Heart left ventricle (tissue), 16 donors: ENCODE results near the gene NKX2-4. TPM values are rescaled to one million over a fixed set of nuclear protein-coding genes. Genes with fewer than 3 reads are reported as not detected.
"Not testable (repeated sequence)": the region's sequence is repeated elsewhere in the genome, so short reads cannot be mapped to it uniquely, and the experiment has no call there.

Experiments used
- ATAC-seq, 4 donors: fragments of 200-7000 bp; cut with Tn5 transposase; one replicate each; pipeline ENCODE4 v1.9.1; 2020 to 2022; ENCODE audit warnings: moderate library complexity in 4 of 4, mild to moderate bottlenecking in 3 of 4, moderate number of reproducible peaks in 1 of 4
- DNase-seq, 5 donors: peaks; one replicate each; pipeline ENCODE4 v3.0.0-alpha.2; 2020
- H3K27ac ChIP-seq, 12 donors: fragments of 200-600 bp; sonication (generic) in 4 of 12; one replicate each; pipeline versions ENCODE4 v1.5.0 to v1.8.0; 2016 to 2022; ENCODE audit warnings: mild to moderate bottlenecking in 2 of 12
- H3K27me3 ChIP-seq, 9 donors: fragments of 200-600 bp; sonication (generic) in 2 of 9; one replicate each; pipeline versions ENCODE4 v1.5.1 to v1.8.0; 2016 to 2022; ENCODE audit warnings: mild to moderate bottlenecking in 3 of 9
- H3K36me3 ChIP-seq, 9 donors: fragments of 200-600 bp; sonication (generic) in 2 of 9; one replicate each; pipeline versions ENCODE4 v1.5.0 to v1.8.0; 2018 to 2022; ENCODE audit warnings: mild to moderate bottlenecking in 2 of 9
- H3K4me1 ChIP-seq, 12 donors: fragments of 200-600 bp; sonication (generic) in 4 of 12; one replicate each; pipeline versions ENCODE4 v1.5.0 to v1.8.0; 2016 to 2022; ENCODE audit warnings: mild to moderate bottlenecking in 3 of 12
- H3K4me3 ChIP-seq, 12 donors: fragments of 200-600 bp; sonication (generic) in 4 of 12; one replicate each; pipeline versions ENCODE4 v1.5.0 to v1.8.0; 2017 to 2022; ENCODE audit warnings: mild to moderate bottlenecking in 9 of 12, moderate library complexity in 4 of 12
- H3K9me3 ChIP-seq, 12 donors: fragments of 200-600 bp; sonication (generic) in 4 of 12; one replicate each; pipeline versions ENCODE4 v1.5.0 to v1.8.0; 2016 to 2022; ENCODE audit warnings: mild to moderate bottlenecking in 1 of 12
- CTCF ChIP-seq, 12 donors: fragments of 200-600 bp; sonication (generic) in 4 of 12; IDR thresholded peaks; one replicate each; pipeline versions ENCODE4 v1.5.0 to v1.8.0; 2018 to 2022; ENCODE audit warnings: antibody characterized with exemption in 12 of 12, mild to moderate bottlenecking in 5 of 12
- POLR2A ChIP-seq, 2 donors: fragments of 450-650 bp; IDR thresholded peaks; one replicate each; pipeline ENCODE4 v1.6.1; 2017; ENCODE audit warnings: antibody characterized with exemption in 2 of 2, mild to moderate bottlenecking in 2 of 2, moderate library complexity in 2 of 2
- WGBS, 4 donors: extraction: QIAGEN DNeasy Blood & Tissue Kit in 2 of 4; methylation state at CpG; one replicate each; pipeline versions ENCODE4 v1.1.5 to v1.1.7; 2013 to 2018; 5-methylcytosine and 5-hydroxymethylcytosine counted together
- intact Hi-C, 10 donors: fragments of 100-400 bp; cut with DNase I; formaldehyde crosslinking; loops; one replicate each; pipeline versions ENCODE4 v1.11.1 to v1.14.2; 2022
- polyA plus RNA-seq, 2 donors: library from polyadenylated mRNA; stranded (reverse); fragments of 200-250 nt; gene quantifications; one replicate each; pipeline ENCODE4 v1.2.3, GENCODE V29; 2013
- total RNA-seq, 9 donors: library from RNA; depleted of rRNA in 2 of 9; stranded (reverse); fragments of >200 nt in 2 of 9; fragmentation: NEBNext Ultra II Directional in 3 of 9; extraction: Animal tissue kit (Norgen Biotek cat#: 25700) in 3 of 9; gene quantifications; one replicate each; pipeline versions ENCODE4 v1.1.0 to v1.2.4, GENCODE V29; 2016 to 2023
- donor health status: ischemic (EF 13 %, LVEDD 7.1; RV severe dilation, severe dysfunction).
- donor health status: healthy with polysubstance abuse.
- donor health status: DM: no; HTN: yes; CAD: no.
- donor health status: DM: no; HTN: no; CAD: no.
- donor health status: ischemic (EF 25% LVEDD 6.9; RV normal size, moderate dysfunction).
- donor health status: ischemic (EF 25% LVEDD 5.7; RV mildly dilated, moderate dysfunction).
- donor health status: healthy.
- donor health status: DM: yes; HTN: yes; CAD: no.
- donor health status: ischemic (EF 35%, LVEDD 5.7; RV mildly dilated, moderate dysfunction).
- donor health status: nonischemic (EF 11% LVEDD 7.7; RV severe dilation, severe dysfunction).
- donor health status: DM: yes; HTN: yes; CAD: no.
- donor health status: PGD.
- donor health status: ischemic (EF 29% LVEDD 5.4; RV normal size, mild dysfunction).
- donor health status: nonischemic (EF 23%, LVEDD 6.1; RV moderate dilation, normal function).

Gene NKX2-4
- total and polyA plus RNA-seq, 11 donors: not detected

GRCh38 chr20:21435576-21435975 lies 38.2 kb upstream of the NKX2-4 start:
- no peak overlapping the region for H3K27ac ChIP-seq
- TF ChIP-seq POLR2A (IDR thresholded peaks at IDR 0.05): no peak
- H3K36me3 ChIP-seq: no peaks in the 10 kb centered on the region
- no peak overlapping the region for H3K4me3 ChIP-seq
- WGBS, 4 donors: 38 to 56% (median 46%) methylated on average over 3 of the region's 3 CpGs
- intact Hi-C loops: no loop called here
- ATAC-seq (no peak), DNase-seq (no peak)
- no peaks in the 10 kb centered on the region for H3K9me3 ChIP-seq
- no peaks in the 10 kb centered on the region for H3K4me1 ChIP-seq
- peaks cover 0 to 39% (median 8%) of the 10 kb centered on the region in 9 donors for H3K27me3 ChIP-seq

GRCh38 chr20:21433329-21433890 lies 36.1 kb upstream of the NKX2-4 start:
- Histone ChIP-seq H3K4me3 (no peak overlapping the region), H3K27me3 (peaks cover 0 to 41% (median 10%) of the 10 kb centered on the region in 9 donors), H3K4me1 (no peaks in the 10 kb centered on the region), H3K36me3 (no peaks in the 10 kb centered on the region), H3K27ac (no peak overlapping the region), H3K9me3 (no peaks in the 10 kb centered on the region)
- no peak for ATAC-seq
- no peak for TF ChIP-seq CTCF (IDR thresholded peaks at IDR 0.05)
- no peak for TF ChIP-seq POLR2A (IDR thresholded peaks at IDR 0.05)
- intact Hi-C loops: no loop called here
- 45 to 59% (median 53%) methylated on average over 2 of the region's 2 CpGs for WGBS, 4 donors
- no peak for DNase-seq

GRCh38 chr20:21432911-21433310 lies 35.6 kb upstream of the NKX2-4 start:
- Histone ChIP-seq H3K4me3 (no peak overlapping the region), H3K9me3 (no peaks in the 10 kb centered on the region), H3K27me3 (peaks cover 0 to 44% (median 13%) of the 10 kb centered on the region in 9 donors), H3K4me1 (no peaks in the 10 kb centered on the region), H3K36me3 (no peaks in the 10 kb centered on the region), H3K27ac (no peak overlapping the region)
- WGBS, 4 donors: 86 to 92% (median 88%) methylated on average over 4 of the region's 4 CpGs
- intact Hi-C loops: no loop called here
- TF ChIP-seq CTCF (IDR thresholded peaks at IDR 0.05): no peak
- TF ChIP-seq POLR2A (IDR thresholded peaks at IDR 0.05): no peak
- ATAC-seq: no peak
- DNase-seq: no peak

- H3K36me3 ChIP-seq: no peaks in the 10 kb centered on the region
- 40 to 57% (median 47%) methylated on average over 3 of the region's 3 CpGs for WGBS, 4 donors
- no peaks in the 10 kb centered on the region for H3K4me1 ChIP-seq
- ATAC-seq (no peak), DNase-seq (no peak)
- TF ChIP-seq CTCF (IDR thresholded peaks at IDR 0.05): no peak
- no peak for TF ChIP-seq POLR2A (IDR thresholded peaks at IDR 0.05)
- intact Hi-C loops: no loop called here
- no peak overlapping the region for H3K27ac ChIP-seq
- peaks cover 0 to 21% (median 7%) of the 10 kb centered on the region in 12 donors for H3K9me3 ChIP-seq
- H3K27me3 ChIP-seq: peaks cover 0 to 33% (median 5%) of the 10 kb centered on the region in 9 donors
- no peak overlapping the region for H3K4me3 ChIP-seq
Measured at GRCh38 chr20:21430020-21430419, 32.7 kb upstream of the NKX2-4 start.

GRCh38 chr20:21424846-21425245 lies 27.5 kb upstream of the NKX2-4 start:
- Histone ChIP-seq H3K4me3 (no peak overlapping the region), H3K9me3 (peaks cover 0 to 58% (median 20%) of the 10 kb centered on the region in 12 donors), H3K27me3 (peaks cover 0 to 5% (median 0%) of the 10 kb centered on the region in 9 donors), H3K4me1 (no peaks in the 10 kb centered on the region), H3K36me3 (no peaks in the 10 kb centered on the region), H3K27ac (no peak overlapping the region)
- DNase-seq (no peak), ATAC-seq (no peak)
- TF ChIP-seq POLR2A (IDR thresholded peaks at IDR 0.05) (no peak), CTCF (IDR thresholded peaks at IDR 0.05) (no peak)
- intact Hi-C loops: no loop called here
- WGBS, 4 donors: 61 to 68% (median 63%) methylated on average over 4 of the region's 4 CpGs

- intact Hi-C loops, ATAC-seq, H3K4me3 ChIP-seq, H3K27me3 ChIP-seq, H3K36me3 ChIP-seq, H3K27ac ChIP-seq, DNase-seq, H3K4me1 ChIP-seq: not testable (repeated sequence)
- WGBS, 4 donors: 89 to 95% (median 91%) methylated on average over 1 of the region's 1 CpG
- H3K9me3 ChIP-seq: peaks cover 0 to 68% (median 22%) of the 10 kb centered on the region in 12 donors
Measured at GRCh38 chr20:21423712-21424111, 26.4 kb upstream of the NKX2-4 start.
